HEK293T (cell line): ENCODE data around the gene ZNF442.
"Not testable (repeated sequence)": the region's sequence is repeated elsewhere in the genome, so short reads cannot be mapped to it uniquely, and the experiment has no call there.

Source experiments
- CTCF ChIA-PET: fragments of 350-600 bp; formaldehyde crosslinking; extraction: SDS; loops from one replicate; lab custom pipeline; 2021; ENCODE audit warnings: antibody characterized with exemption, inconsistent platforms; lab: Yijun Ruan, JAX
- POLR2A ChIA-PET: fragments of 350-600 bp; formaldehyde crosslinking; extraction: SDS; loops from one replicate; lab custom pipeline; 2020; ENCODE audit warnings: antibody characterized with exemption, inconsistent platforms; lab: Yijun Ruan, JAX
- DNase-seq: peaks from one replicate; pipeline ENCODE4 v3.0.0; 2012; ENCODE audit warnings: mixed read lengths; ENCODE audit errors: extremely low spot score
- ARNT ChIP-seq: fragments of 450-650 bp; IDR thresholded peaks from 2 replicates; pipeline ENCODE4 v1.6.1; 2017; ENCODE audit warnings: mild to moderate bottlenecking
- BHLHE40 ChIP-seq: fragments of 450-650 bp; IDR thresholded peaks from 2 replicates; pipeline ENCODE4 v1.6.1; 2016; ENCODE audit warnings: mild to moderate bottlenecking, moderate library complexity, borderline replicate concordance
- CTBP1 ChIP-seq: fragments of 450-650 bp; IDR thresholded peaks from 2 replicates; pipeline ENCODE4 v1.6.1; 2016; ENCODE audit warnings: borderline replicate concordance
- ELF4 ChIP-seq: fragments of 450-650 bp; IDR thresholded peaks from 2 replicates; pipeline ENCODE4 v1.6.1; 2017; ENCODE audit warnings: antibody characterized with exemption
- FOXA1 ChIP-seq: fragments of 450-650 bp; IDR thresholded peaks from 2 replicates; pipeline ENCODE4 v1.6.1; 2016; ENCODE audit warnings: mild to moderate bottlenecking
- FOXK2 ChIP-seq: fragments of 450-650 bp; IDR thresholded peaks from 2 replicates; pipeline ENCODE4 v1.6.1; 2016; ENCODE audit warnings: mild to moderate bottlenecking
- FOXM1 ChIP-seq: fragments of 450-650 bp; IDR thresholded peaks from 2 replicates; pipeline ENCODE4 v1.6.1; 2017; ENCODE audit warnings: mild to moderate bottlenecking, borderline replicate concordance
- HDGF ChIP-seq: fragments of 450-650 bp; IDR thresholded peaks from 2 replicates; pipeline ENCODE4 v1.6.1; 2017; ENCODE audit warnings: antibody characterized with exemption, borderline replicate concordance
- L3MBTL2 ChIP-seq: fragments of 450-650 bp; conservative IDR thresholded peaks from 2 replicates; pipeline ENCODE4 v1.6.1; 2016; ENCODE audit warnings: mild to moderate bottlenecking
- LEF1 ChIP-seq: fragments of 450-650 bp; IDR thresholded peaks from 2 replicates; pipeline ENCODE4 v1.6.1; 2017; ENCODE audit warnings: mild to moderate bottlenecking, borderline replicate concordance
- NFRKB ChIP-seq: fragments of 450-650 bp; IDR thresholded peaks from 2 replicates; pipeline ENCODE4 v1.6.1; 2016; ENCODE audit warnings: mild to moderate bottlenecking, moderate library complexity
- PKNOX1 ChIP-seq: fragments of 450-650 bp; IDR thresholded peaks from 2 replicates; pipeline ENCODE4 v1.6.1; 2016
- SP1 ChIP-seq: fragments of 450-650 bp; IDR thresholded peaks from 2 replicates; pipeline ENCODE4 v1.6.1; 2017
- SUZ12 ChIP-seq: fragments of 450-650 bp; IDR thresholded peaks from 2 replicates; pipeline ENCODE4 v1.6.1; 2016; ENCODE audit warnings: mild to moderate bottlenecking
- TARDBP ChIP-seq: fragments of 450-650 bp; IDR thresholded peaks from 2 replicates; pipeline ENCODE4 v1.6.1; 2016
- ZNF384 ChIP-seq: fragments of 450-650 bp; IDR thresholded peaks from 2 replicates; pipeline ENCODE4 v1.6.1; 2016

The ZNF442 gene

GRCh38 chr19:12325690-12326089, 39.8 kb downstream of the ZNF442 start:
- DNase-seq = no peak
- ChIA-PET CTCF (no interaction called here), POLR2A (no interaction called here)
- TF ChIP-seq HDGF (no peak), FOXM1 (no peak)

- TF ChIP-seq TARDBP (no peak), LEF1 (no peak), SP1 (no peak), FOXM1 (no peak), FOXK2 (no peak), ARNT (no peak), CTBP1 (no peak), BHLHE40 (no peak), NFRKB (no peak), ELF4 (no peak), HDGF (no peak), ZNF384 (no peak), L3MBTL2 (no peak), FOXA1 (no peak), PKNOX1 (no peak), SUZ12 (no peak)
- POLR2A ChIA-PET = no interaction called here
- CTCF ChIA-PET = no interaction called here
- no peak for DNase-seq
Measured at GRCh38 chr19:12318782-12319413, 46.6 kb downstream of the ZNF442 start.

GRCh38 chr19:12314553-12314952, 50.9 kb downstream of the ZNF442 start:
- TF ChIP-seq ARNT = no peak
- no peak for TF ChIP-seq FOXA1
- TF ChIP-seq CTBP1 = no peak
- no peak for TF ChIP-seq SUZ12
- TF ChIP-seq HDGF = no peak
- no peak for TF ChIP-seq BHLHE40
- TF ChIP-seq ZNF384 = no peak
- TF ChIP-seq ELF4 = no peak
- TF ChIP-seq FOXM1 = no peak
- no peak for TF ChIP-seq NFRKB
- TF ChIP-seq L3MBTL2 = no peak
- no peak for TF ChIP-seq FOXK2
- TF ChIP-seq SP1 = no peak
- no peak for TF ChIP-seq PKNOX1
- TF ChIP-seq LEF1 = no peak
- TF ChIP-seq TARDBP = no peak
- CTCF ChIA-PET = no interaction called here
- no peak for DNase-seq
- POLR2A ChIA-PET = no interaction called here

- DNase-seq, POLR2A ChIA-PET, CTCF ChIA-PET: not testable (repeated sequence)
Measured at GRCh38 chr19:12308891-12309290, 56.6 kb downstream of the ZNF442 start.
